Measurements from ENCODE around the gene GALNT14. TPM values are rescaled to one million over a fixed set of nuclear protein-coding genes. Genes with fewer than 3 reads are reported as not detected.

The GALNT14 gene
- total and polyA plus RNA-seq, 8 donors: 1.9 to 9.1 (median 2.8) TPM

DNA sequence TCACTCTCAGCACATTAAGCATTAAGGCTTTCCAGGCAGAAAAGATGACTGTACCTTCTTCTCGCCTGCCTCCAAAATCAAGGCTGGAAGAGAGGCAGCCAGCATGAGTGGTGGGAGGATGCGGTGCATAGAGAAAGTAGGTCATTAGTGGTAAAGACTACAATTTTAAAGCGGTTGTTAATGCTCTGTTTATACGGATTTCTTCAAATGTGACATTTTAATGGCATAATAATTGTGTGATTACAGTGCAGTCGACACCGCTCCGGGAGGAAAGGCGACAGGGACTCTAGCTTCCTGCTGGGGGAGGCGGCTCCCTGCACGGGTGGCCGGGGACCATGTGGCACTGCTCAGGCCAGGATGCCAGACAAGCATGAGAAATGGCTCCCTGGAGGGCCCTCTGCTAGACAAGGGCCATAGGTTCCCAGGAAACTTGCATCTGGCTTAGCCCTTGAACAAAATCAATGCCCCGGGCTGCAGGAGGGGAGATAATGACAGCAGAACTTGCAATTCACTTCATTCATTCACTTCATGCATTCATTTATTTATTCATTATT, 129.6 kb downstream of the GALNT14 start:
- Histone ChIP-seq H3K9me3 (no peaks in the 10 kb centered on the region), H3K4me3 (no peak overlapping the region), H3K36me3 (no peaks in the 10 kb centered on the region), H3K27me3 (no peaks in the 10 kb centered on the region), H3K4me1 (no peaks in the 10 kb centered on the region), H3K27ac (no peak overlapping the region)
- intact Hi-C loops (cut with DNase I): no loop called here
- FAIRE-seq (no peak), DNase-seq (no peak), ATAC-seq (peak in 1 of 4 donors; percentile 43)
- WGBS, 2 donors: 31 to 39% methylated on average over 12 of the region's 12 CpGs
- TF ChIP-seq CTCF (IDR thresholded peaks at IDR 0.05): no peak

DNA sequence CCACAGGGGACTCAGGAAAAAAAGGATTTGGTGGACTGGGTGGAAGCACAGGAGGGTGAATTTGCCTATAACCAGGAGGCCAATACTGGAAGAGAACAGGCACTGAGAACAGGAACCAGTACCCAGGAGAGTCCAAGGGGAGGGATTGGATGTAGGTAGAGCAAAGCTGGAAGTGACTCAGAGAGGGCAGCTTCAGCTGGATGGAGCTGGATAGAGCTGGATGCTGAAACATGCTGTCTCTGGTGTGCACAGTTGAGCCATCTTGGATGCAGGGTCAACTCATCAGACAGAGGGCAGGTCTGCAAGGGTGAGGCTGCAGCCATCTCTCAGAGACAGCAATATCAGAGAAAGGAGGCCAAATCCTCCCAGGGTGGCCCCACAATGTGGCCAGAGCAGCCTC, 134.0 kb downstream of the GALNT14 start:
- no peak for TF ChIP-seq CTCF (IDR thresholded peaks at IDR 0.05)
- DNase-seq: no peak
- H3K4me3 ChIP-seq: no peak overlapping the region
- H3K27ac ChIP-seq: no peak overlapping the region
- no peaks in the 10 kb centered on the region for H3K4me1 ChIP-seq
- FAIRE-seq: no peak
- peak in 1 of 4 donors; percentile 14 for ATAC-seq
- H3K36me3 ChIP-seq: no peaks in the 10 kb centered on the region
- no peaks in the 10 kb centered on the region for H3K27me3 ChIP-seq
- intact Hi-C loops (cut with DNase I): no loop called here
- H3K9me3 ChIP-seq: no peaks in the 10 kb centered on the region

- no peak overlapping the region for H3K27ac ChIP-seq
- FAIRE-seq (no peak), ATAC-seq (peak in 1 of 4 donors; percentile 52), DNase-seq (no peak)
- WGBS, 2 donors: 48 to 56% methylated on average over 8 of the region's 8 CpGs
- no peak for TF ChIP-seq CTCF (IDR thresholded peaks at IDR 0.05)
- H3K27me3 ChIP-seq: no peaks in the 10 kb centered on the region
- no peaks in the 10 kb centered on the region for H3K9me3 ChIP-seq
- H3K4me1 ChIP-seq: no peaks in the 10 kb centered on the region
- intact Hi-C loops (cut with DNase I): no loop called here
- H3K36me3 ChIP-seq: no peaks in the 10 kb centered on the region
- H3K4me3 ChIP-seq: no peak overlapping the region
Measured at GRCh38 chr2:31003749-31004148, 134.5 kb downstream of the GALNT14 start.

DNA sequence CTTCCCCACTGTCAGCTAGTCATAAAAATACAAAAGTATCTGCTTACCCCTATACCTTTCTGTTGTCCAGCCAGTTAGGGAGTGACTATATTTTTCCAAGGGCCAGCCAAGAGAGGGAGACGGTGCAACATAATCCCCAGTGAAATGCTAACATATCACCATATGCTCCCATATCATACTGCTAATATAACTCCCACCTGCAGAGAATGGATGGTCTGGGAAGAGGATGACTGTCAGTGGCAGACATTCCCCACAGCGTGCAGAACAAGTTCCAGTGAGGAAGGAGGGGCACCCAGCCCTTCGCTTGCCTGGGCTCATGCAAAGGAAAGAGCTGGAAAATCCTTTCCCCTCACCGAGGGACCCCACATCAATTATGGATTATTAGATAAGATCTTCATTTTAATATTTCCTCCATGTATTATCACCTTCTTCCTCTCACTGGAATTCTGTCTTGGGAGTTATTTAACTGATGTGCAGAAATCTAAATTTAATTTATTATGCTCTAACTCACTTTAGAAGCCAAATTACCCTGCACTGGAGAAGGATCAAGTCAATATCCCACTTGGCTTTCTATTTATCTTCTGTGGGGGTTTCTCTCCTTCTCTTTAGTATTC, 135.6 kb downstream of the GALNT14 start:
- FAIRE-seq (no peak), DNase-seq (no peak), ATAC-seq (no peak)
- Histone ChIP-seq H3K9me3 (no peaks in the 10 kb centered on the region), H3K36me3 (no peaks in the 10 kb centered on the region), H3K4me3 (no peak overlapping the region), H3K4me1 (no peaks in the 10 kb centered on the region), H3K27ac (no peak overlapping the region), H3K27me3 (no peaks in the 10 kb centered on the region)
- intact Hi-C loops (cut with DNase I): no loop called here
- TF ChIP-seq CTCF (IDR thresholded peaks at IDR 0.05): no peak
- WGBS, 2 donors: 52 to 53% methylated on average over 4 of the region's 4 CpGs

GRCh38 chr2:31000970-31001369, 137.3 kb downstream of the GALNT14 start:
- Histone ChIP-seq H3K27me3 (no peaks in the 10 kb centered on the region), H3K9me3 (no peaks in the 10 kb centered on the region), H3K36me3 (no peaks in the 10 kb centered on the region), H3K27ac (no peak overlapping the region), H3K4me3 (no peak overlapping the region), H3K4me1 (no peaks in the 10 kb centered on the region)
- WGBS, 2 donors: 66 to 78% methylated on average over 3 of the region's 3 CpGs
- FAIRE-seq (no peak), DNase-seq (no peak), ATAC-seq (no peak)
- intact Hi-C loops (cut with DNase I): no loop called here
- TF ChIP-seq CTCF (IDR thresholded peaks at IDR 0.05): no peak
